Upper lobe of left lung (tissue), 6 donors: ENCODE results near the gene PIM3. TPM values are rescaled to one million over a fixed set of nuclear protein-coding genes. Genes with fewer than 3 reads are reported as not detected.
A peak's percentile ranks its signal among the peaks of the same experiment; 100 is the strongest.

Source experiments
- ATAC-seq, 2 donors: fragments of 200-7000 bp; cut with Tn5 transposase; one replicate each; pipeline ENCODE4 v1.9.1; 2022; ENCODE audit warnings: mild to moderate bottlenecking in 2 of 2, moderate library complexity in 2 of 2; ENCODE audit not compliant: low FRiP score in 2 of 2
- DNase-seq, 2 donors: peaks; one replicate each; pipeline ENCODE4 v3.0.0-alpha.2; 2019 to 2020
- H3K27ac ChIP-seq, 4 donors: fragments of 200-600 bp; sonication (generic); one replicate each; pipeline ENCODE4 v1.5.1; 2016 to 2019
- H3K27me3 ChIP-seq, 4 donors: fragments of 200-600 bp; sonication (generic); one replicate each; pipeline ENCODE4 v1.5.1; 2017 to 2019
- H3K36me3 ChIP-seq, 4 donors: fragments of 200-600 bp; sonication (generic); one replicate each; pipeline ENCODE4 v1.5.1; 2016 to 2019
- H3K4me1 ChIP-seq, 4 donors: fragments of 200-600 bp; sonication (generic); one replicate each; pipeline ENCODE4 v1.5.1; 2018 to 2019
- H3K4me3 ChIP-seq, 4 donors: fragments of 200-600 bp; sonication (generic); one replicate each; pipeline ENCODE4 v1.5.1; 2017 to 2019; ENCODE audit warnings: mild to moderate bottlenecking in 2 of 4, moderate library complexity in 1 of 4
- H3K9me3 ChIP-seq, 4 donors: fragments of 200-600 bp; sonication (generic); one replicate each; pipeline ENCODE4 v1.5.1; 2018 to 2019
- CTCF ChIP-seq, 6 experiments: fragments of 450-650 bp in 4 of 6; fragments of 200-600 bp in 2 of 6; sonication (generic) in 2 of 6; IDR thresholded peaks; one replicate each; pipeline ENCODE4 v1.5.1; 2016 to 2019; ENCODE audit warnings: antibody characterized with exemption in 6 of 6
- EP300 ChIP-seq, 4 donors: sonication (generic); formaldehyde crosslinking; IDR thresholded peaks; one replicate each; pipeline ENCODE4 v1.5.1; 2017; ENCODE audit warnings: antibody characterized with exemption in 4 of 4, control low read depth in 2 of 4
- POLR2A ChIP-seq, 4 donors: fragments of 450-650 bp; IDR thresholded peaks; one replicate each; pipeline ENCODE4 v1.5.1; 2016 to 2017; ENCODE audit warnings: antibody characterized with exemption in 4 of 4, mild to moderate bottlenecking in 2 of 4
- POLR2AphosphoS5 ChIP-seq, 2 donors: sonication (generic); formaldehyde crosslinking; IDR thresholded peaks; one replicate each; pipeline ENCODE4 v1.5.1; 2017; ENCODE audit warnings: antibody characterized with exemption in 2 of 2
- WGBS, 2 donors: methylation state at CpG; one replicate each; pipeline ENCODE4 v1.1.5; 2017 to 2018; 5-methylcytosine and 5-hydroxymethylcytosine counted together
- total RNA-seq, 6 donors: library from RNA; depleted of rRNA in 4 of 6; stranded (reverse); fragments of >200 nt in 4 of 6; gene quantifications; one replicate each; pipeline versions ENCODE4 v1.1.0 to v1.2.1, GENCODE V29; 2016 to 2021
- donor health status: DM: no; HTN: no; CAD: no; lungs with moderate emphysema.
- donor health status: DM: no; HTN: yes; CAD: no; lungs with severe emphysema.

PIM3 gene
- total RNA-seq, 6 donors from 2014 or later, result 131 to 246 (median 156) TPM

GRCh38 chr22:49959782-49960158, 802 bp upstream of the PIM3 start:
- Histone ChIP-seq H3K4me1 (peaks cover 62 to 72% (median 65%) of the 10 kb centered on the region in 4 donors), H3K27ac (peak overlapping the region; percentile 95 to 98 (median 96))

DNA sequence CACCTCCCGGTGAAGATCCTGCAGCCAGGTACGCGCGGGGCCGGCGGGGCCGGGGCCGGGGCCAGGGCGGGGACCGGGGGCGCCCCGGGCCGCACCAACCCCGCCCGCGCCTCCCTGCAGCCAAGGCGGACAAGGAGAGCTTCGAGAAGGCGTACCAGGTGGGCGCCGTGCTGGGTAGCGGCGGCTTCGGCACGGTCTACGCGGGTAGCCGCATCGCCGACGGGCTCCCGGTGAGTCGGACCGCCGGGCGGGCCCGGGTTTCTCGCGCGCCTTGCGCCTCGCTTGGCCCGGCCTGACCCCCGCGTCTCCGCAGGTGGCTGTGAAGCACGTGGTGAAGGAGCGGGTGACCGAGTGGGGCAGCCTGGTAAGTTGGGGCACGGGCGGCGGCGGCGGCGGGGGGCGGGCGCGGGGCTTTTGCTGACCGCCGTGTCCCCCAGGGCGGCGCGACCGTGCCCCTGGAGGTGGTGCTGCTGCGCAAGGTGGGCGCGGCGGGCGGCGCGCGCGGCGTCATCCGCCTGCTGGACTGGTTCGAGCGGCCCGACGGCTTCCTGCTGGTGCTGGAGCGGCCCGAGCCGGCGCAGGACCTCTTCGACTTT, 531 bp downstream of the PIM3 start:
- DNase-seq (peak; percentile 42 to 93), ATAC-seq (no peak)
- TF ChIP-seq EP300 (IDR thresholded peaks at IDR 0.05), result no peak
- no peak for TF ChIP-seq POLR2AphosphoS5 (IDR thresholded peaks at IDR 0.05)
- no peak for TF ChIP-seq CTCF (IDR thresholded peaks at IDR 0.05)
- TF ChIP-seq POLR2A (IDR thresholded peaks at IDR 0.05), result no peak
- H3K27me3 ChIP-seq, result no peaks in the 10 kb centered on the region
- peak overlapping the region; percentile 95 to 98 (median 96) for H3K27ac ChIP-seq
- WGBS, 2 donors, result no CpG with 5 or more reads among the region's 84 CpGs
- peaks cover 62 to 72% (median 65%) of the 10 kb centered on the region in 4 donors for H3K4me1 ChIP-seq
- H3K9me3 ChIP-seq, result no peaks in the 10 kb centered on the region
- peak overlapping the region; percentile 88 to 98 (median 94) for H3K4me3 ChIP-seq
- peaks cover 17 to 44% (median 36%) of the 10 kb centered on the region in 4 donors for H3K36me3 ChIP-seq

More at GRCh38 chr22:49959782-49960158, 802 bp upstream of the PIM3 start:
- DNase-seq (peak in 1 of 2 donors; percentile 68), ATAC-seq (peak; percentile 11 to 21)
- TF ChIP-seq POLR2AphosphoS5 (IDR thresholded peaks at IDR 0.05) (no peak), CTCF (IDR thresholded peaks at IDR 0.05) (peak in 2 of 6 experiments; percentile 56 to 58)
- no peaks in the 10 kb centered on the region for H3K9me3 ChIP-seq
- no peaks in the 10 kb centered on the region for H3K27me3 ChIP-seq
- 19 to 33% methylated on average over 2 to 4 of the region's 21 CpGs for WGBS, 2 donors
- peak overlapping the region; percentile 79 to 98 (median 93) for H3K4me3 ChIP-seq
- peaks cover 17 to 33% (median 31%) of the 10 kb centered on the region in 4 donors for H3K36me3 ChIP-seq

GRCh38 chr22:49961601-49962011, 1.0 kb downstream of the PIM3 start:
- peak in 1 of 2 donors; percentile 5 for TF ChIP-seq POLR2AphosphoS5 (IDR thresholded peaks at IDR 0.05)
- TF ChIP-seq EP300 (IDR thresholded peaks at IDR 0.05), result no peak
- TF ChIP-seq POLR2A (IDR thresholded peaks at IDR 0.05), result peak in 1 of 4 donors; percentile 39
- peak in 2 of 6 experiments; percentile 3 to 20 for TF ChIP-seq CTCF (IDR thresholded peaks at IDR 0.05)

DNA sequence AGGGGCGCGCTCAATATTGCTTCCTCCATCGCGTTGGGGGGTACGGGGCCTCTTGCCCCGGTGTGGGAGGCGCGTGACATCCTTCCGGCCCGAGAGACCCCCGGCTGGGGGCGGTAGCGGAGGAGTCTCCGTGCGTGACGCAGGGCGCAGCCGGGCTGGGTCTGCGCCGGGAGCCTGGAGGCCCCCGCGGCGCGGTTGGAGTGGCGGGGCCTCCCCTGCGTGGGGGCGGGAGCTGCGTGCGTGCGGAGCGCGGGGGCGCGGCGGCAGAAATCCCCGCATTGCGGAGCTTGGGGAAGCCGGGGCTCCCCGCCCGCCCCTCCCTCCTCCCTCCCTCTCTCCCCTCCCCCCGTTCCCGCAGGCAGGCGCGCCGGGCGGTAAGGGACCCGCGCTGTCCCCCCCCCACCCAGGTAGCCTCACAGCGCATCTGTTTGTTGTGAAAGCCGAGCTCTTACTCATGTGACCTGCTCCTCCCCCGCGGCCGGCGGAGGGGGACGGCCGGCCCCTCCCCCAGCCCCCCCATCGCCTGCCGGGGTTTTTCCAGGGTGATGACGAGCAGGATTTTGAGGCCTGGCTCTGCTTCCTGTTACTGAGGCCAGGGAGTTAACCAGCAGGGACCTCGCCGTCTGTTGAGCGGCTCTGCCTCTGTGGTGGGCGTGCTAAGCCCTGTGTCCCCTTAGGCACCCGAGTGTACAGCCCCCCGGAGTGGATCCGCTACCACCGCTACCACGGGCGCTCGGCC, 1.6 kb downstream of the PIM3 start:
- TF ChIP-seq POLR2A (IDR thresholded peaks at IDR 0.05) (peak in 3 of 4 donors; percentile 53 to 75 (median 58)), EP300 (IDR thresholded peaks at IDR 0.05) (peak in 2 of 4 donors; percentile 45 to 89), CTCF (IDR thresholded peaks at IDR 0.05) (no peak), POLR2AphosphoS5 (IDR thresholded peaks at IDR 0.05) (peak; percentile 80 to 85)
- Histone ChIP-seq H3K4me1 (peaks cover 64 to 73% (median 66%) of the 10 kb centered on the region in 4 donors), H3K27ac (peak overlapping the region; percentile 95 to 98 (median 96)), H3K9me3 (no peaks in the 10 kb centered on the region), H3K4me3 (peak overlapping the region; percentile 88 to 98 (median 94)), H3K27me3 (no peaks in the 10 kb centered on the region), H3K36me3 (peaks cover 17 to 44% (median 36%) of the 10 kb centered on the region in 4 donors)
- DNase-seq (peak; percentile 92 to 94), ATAC-seq (peak; percentile 16 to 46)
- WGBS, 2 donors, result 1 to 15% methylated on average over 11 to 29 of the region's 70 CpGs

More at GRCh38 chr22:49961601-49962011, 1.0 kb downstream of the PIM3 start:
- Histone ChIP-seq H3K4me3 (peak overlapping the region; percentile 88 to 98 (median 94)), H3K4me1 (peaks cover 63 to 72% (median 65%) of the 10 kb centered on the region in 4 donors), H3K9me3 (no peaks in the 10 kb centered on the region), H3K36me3 (peaks cover 17 to 44% (median 36%) of the 10 kb centered on the region in 4 donors), H3K27me3 (no peaks in the 10 kb centered on the region), H3K27ac (peak overlapping the region; percentile 95 to 98 (median 96))
- DNase-seq, result peak; percentile 22 to 90
- ATAC-seq, result no peak
- WGBS, 2 donors, result 0% methylated on average over 6 of the region's 49 CpGs; no CpG with 5 or more reads in 1 of the 2 donors
